Measurements from ENCODE around the gene EPS15.

- TF ChIP-seq CTCF (IDR thresholded peaks at IDR 0.05) (no peak), POLR2A (IDR thresholded peaks at IDR 0.05; ENCODE audit: low read depth) (no peak), POLR2AphosphoS5 (IDR thresholded peaks at IDR 0.05) (no peak)
Measured at GRCh38 chr1:51489472-51489871, 29.6 kb downstream of the EPS15 start.
